ENCODE measurements around the gene PJVK. TPM values are rescaled to one million over a fixed set of nuclear protein-coding genes. Genes with fewer than 3 reads are reported as not detected.

Gene PJVK
- polyA plus RNA-seq, 1 donor (not counting 4 experiments of a cell fraction or from before 2014, with no cell fraction given): 3.5 TPM

GRCh38 chr2:178510384-178510783 is 59.2 kb downstream of the PJVK start:
- no peak overlapping the region for H3K9ac ChIP-seq (ENCODE audit: control insufficient read depth, extremely low read depth, insufficient read depth, low read length)
- no peaks in the 10 kb centered on the region for H3K9me1 ChIP-seq (ENCODE audit: control insufficient read depth, extremely low read depth, insufficient read depth, low read length)
- H4K20me1 ChIP-seq (ENCODE audit: control insufficient read depth, extremely low read depth, insufficient read depth, low read length): no peaks in the 10 kb centered on the region
- FAIRE-seq: no peak
- DNase-seq (ENCODE audit: low read depth, low spot score): no peak
- no peak overlapping the region for H3K4me3 ChIP-seq (ENCODE audit: control insufficient read depth in 2 of 3, extremely low read depth in 1 of 3, insufficient read depth in 2 of 3, low read depth in 1 of 3, low read length in 3 of 3)
- no peak overlapping the region for H3K4me2 ChIP-seq (ENCODE audit: control insufficient read depth, extremely low read depth, insufficient read depth, low read depth, low read length)
- no peak for TF ChIP-seq CTCF (optimal IDR thresholded peaks at IDR 0.05 in 1 of 3, IDR thresholded peaks at IDR 0.05 in 1 of 3, conservative IDR thresholded peaks at IDR 0.05 in 1 of 3; ENCODE audit: extremely low read depth in 1 of 3, insufficient read depth in 2 of 3, low read length in 3 of 3)
- H3K9me3 ChIP-seq (ENCODE audit: control insufficient read depth, low read depth, low read length): no peaks in the 10 kb centered on the region
- H3K27ac ChIP-seq (ENCODE audit: control insufficient read depth, insufficient read depth, low read length): no peak overlapping the region
- H3K79me2 ChIP-seq (ENCODE audit: control insufficient read depth, insufficient read depth, low read length): no peaks in the 10 kb centered on the region
- H3K4me1 ChIP-seq (ENCODE audit: control insufficient read depth, extremely low read depth, insufficient read depth, low read length): peaks cover 11% of the 10 kb centered on the region
- dilution Hi-C loops (cut with MboI; ENCODE audit: extremely low pct_ligation_motif_present, low sequenced_read_pairs): no loop called here
- H3K36me3 ChIP-seq (ENCODE audit: control insufficient read depth in 2 of 2, extremely low read depth in 1 of 2, insufficient read depth in 2 of 2, low read length in 2 of 2): no peaks in the 10 kb centered on the region
- H3K27me3 ChIP-seq (ENCODE audit: control insufficient read depth, extremely low read depth, insufficient read depth, low read length): no peaks in the 10 kb centered on the region
- H2AFZ ChIP-seq (ENCODE audit: control insufficient read depth, low read length): no peak overlapping the region

Other genes with a start within 250 kb of the PJVK start
- gene PRKRA, start 203 bp upstream of the PJVK start, polyA plus RNA-seq: 27.2 to 38.4 TPM (median 31.0 TPM) in 3 replicates
- 1.2 to 2.4 TPM (median 1.9 TPM) in 3 replicates for gene FKBP7, start 27.2 kb downstream of the PJVK start, polyA plus RNA-seq
- 8.9 to 15.8 TPM (median 15.6 TPM) in 3 replicates for gene PLEKHA3, start 29.1 kb downstream of the PJVK start, polyA plus RNA-seq

Measured in keratinocyte (primary cell).